ENCODE measurements around the gene PROKR2. TPM values are rescaled to one million over a fixed set of nuclear protein-coding genes. Genes with fewer than 3 reads are reported as not detected.
A peak's percentile ranks its signal among the peaks of the same experiment; 100 is the strongest.

The PROKR2 gene
- total RNA-seq = not detected in 2 replicates

- no peak for DNase-seq (ENCODE audit: low read depth)
Observed at GRCh38 chr20:5316188-5317158, at the start of gene PROKR2. TSS of gene PROKR2 (minus strand) at chr20:5316954. CDS start at chr20:5314369, 2,585 bp downstream.

- DNase-seq (ENCODE audit: low read depth) = no peak
Observed at GRCh38 chr20:5364997-5365597, 48.3 kb upstream of the PROKR2 start.

GRCh38 chr20:5364136-5364821, 47.5 kb upstream of the PROKR2 start:
- DNase-seq (ENCODE audit: low read depth) = no peak

- DNase-seq (ENCODE audit: low read depth) = no peak
Observed at GRCh38 chr20:5362771-5363170, 46.0 kb upstream of the PROKR2 start.

GRCh38 chr20:5361176-5361575, 44.4 kb upstream of the PROKR2 start:
- DNase-seq (ENCODE audit: low read depth) = no peak

GRCh38 chr20:5357946-5358345, 41.2 kb upstream of the PROKR2 start:
- no peak for DNase-seq (ENCODE audit: low read depth)

GRCh38 chr20:5356941-5357340, 40.2 kb upstream of the PROKR2 start:
- no peak for DNase-seq (ENCODE audit: low read depth)

GRCh38 chr20:5354901-5355300, 38.1 kb upstream of the PROKR2 start:
- DNase-seq (ENCODE audit: low read depth) = no peak

- DNase-seq (ENCODE audit: low read depth) = peak; percentile 51
Observed at GRCh38 chr20:5353624-5354496, 37.1 kb upstream of the PROKR2 start.

GRCh38 chr20:5349448-5349847, 32.7 kb upstream of the PROKR2 start:
- no peak for DNase-seq (ENCODE audit: low read depth)

- DNase-seq (ENCODE audit: low read depth) = no peak
Observed at GRCh38 chr20:5342021-5342420, 25.3 kb upstream of the PROKR2 start.

GRCh38 chr20:5331340-5331739, 14.6 kb upstream of the PROKR2 start:
- no peak for DNase-seq (ENCODE audit: low read depth)

- no peak for DNase-seq (ENCODE audit: low read depth)
Observed at GRCh38 chr20:5328268-5328667, 11.5 kb upstream of the PROKR2 start.

GRCh38 chr20:5327356-5327755, 10.6 kb upstream of the PROKR2 start:
- DNase-seq (ENCODE audit: low read depth) = no peak

GRCh38 chr20:5315807-5316187, 957 bp downstream of the PROKR2 start:
- DNase-seq (ENCODE audit: low read depth) = no peak

- no peak for DNase-seq (ENCODE audit: low read depth)
Observed at GRCh38 chr20:5313916-5314315, 2.8 kb downstream of the PROKR2 start.

- no peak for DNase-seq (ENCODE audit: low read depth)
Observed at GRCh38 chr20:5312518-5312917, 4.2 kb downstream of the PROKR2 start.

GRCh38 chr20:5309971-5310370, 6.8 kb downstream of the PROKR2 start:
- DNase-seq (ENCODE audit: low read depth) = no peak

- no peak for DNase-seq (ENCODE audit: low read depth)
Observed at GRCh38 chr20:5298811-5299210, 17.9 kb downstream of the PROKR2 start.

GRCh38 chr20:5297280-5298004, 19.3 kb downstream of the PROKR2 start:
- no peak for DNase-seq (ENCODE audit: low read depth)

- no peak for DNase-seq (ENCODE audit: low read depth)
Observed at GRCh38 chr20:5290596-5290995, 26.2 kb downstream of the PROKR2 start.
